Osteoblast (primary cell): ENCODE data around the gene OR13C2. TPM values are rescaled to one million over a fixed set of nuclear protein-coding genes. Genes with fewer than 3 reads are reported as not detected.

Experiments
- DNase-seq: peaks from one replicate; pipeline ENCODE4 v3.0.0; 2011; ENCODE audit warnings: low spot score, mixed read lengths; ENCODE audit not compliant: insufficient read length; ENCODE audit errors: missing footprints
- H2AFZ ChIP-seq: 2 replicates; pipeline ENCODE4 v1.6.0; 2011; ENCODE audit warnings: mild to moderate bottlenecking, low read length
- H3K27ac ChIP-seq: 2 replicates; pipeline ENCODE4 v1.5.1; 2011; ENCODE audit warnings: mild to moderate bottlenecking, low read depth, low read length, moderate library complexity
- H3K27me3 ChIP-seq: 2 replicates; pipeline ENCODE4 v1.6.0; 2012; ENCODE audit warnings: mild to moderate bottlenecking, control low read depth, inconsistent platforms, low read length, moderate library complexity; ENCODE audit not compliant: insufficient read depth
- H3K36me3 ChIP-seq: 2 replicates; pipeline ENCODE4 v1.5.1; 2011; ENCODE audit warnings: mild to moderate bottlenecking, low read length, control low read depth, moderate library complexity; ENCODE audit not compliant: insufficient read depth
- H3K4me1 ChIP-seq: 2 replicates; pipeline ENCODE4 v1.5.1; 2011; ENCODE audit warnings: mild to moderate bottlenecking, low read length, control low read depth, moderate library complexity; ENCODE audit not compliant: insufficient read depth
- H3K4me2 ChIP-seq: 2 replicates; pipeline ENCODE4 v1.6.0; 2011; ENCODE audit warnings: mild to moderate bottlenecking, low read length; ENCODE audit not compliant: insufficient read depth
- H3K4me3 ChIP-seq: fragments of 200-600 bp; sonication (generic); 3 replicates; pipeline ENCODE4 v1.5.1; 2012; ENCODE audit warnings: mild to moderate bottlenecking, low read length, inconsistent platforms; ENCODE audit not compliant: insufficient read depth
- H3K79me2 ChIP-seq: 2 replicates; pipeline ENCODE4 v1.6.0; 2012; ENCODE audit warnings: mild to moderate bottlenecking, low read length, control low read depth, inconsistent platforms; ENCODE audit not compliant: insufficient read depth
- H3K9me3 ChIP-seq: 2 replicates; pipeline ENCODE4 v1.5.1; 2011; ENCODE audit warnings: low read depth, low read length, control low read depth
- H4K20me1 ChIP-seq: 2 replicates; pipeline ENCODE4 v1.6.0; 2012; ENCODE audit warnings: mild to moderate bottlenecking, low read length, control low read depth; ENCODE audit not compliant: insufficient read depth
- total RNA-seq: library from RNA; depleted of rRNA; stranded (reverse); fragments of >200 nt; gene quantifications from 2 replicates; pipeline ENCODE4 v1.2.3, GENCODE V29; 2012
- TF ChIP-seq, protein P1 (sequence below): IDR thresholded peaks from 2 replicates; pipeline ENCODE4 v1.5.1; 2011; ENCODE audit warnings: mild to moderate bottlenecking, low read depth, low read length, moderate library complexity; ENCODE audit errors: extremely low read depth

The OR13C2 gene
- total RNA-seq, 1 donor, result not detected

DNA sequence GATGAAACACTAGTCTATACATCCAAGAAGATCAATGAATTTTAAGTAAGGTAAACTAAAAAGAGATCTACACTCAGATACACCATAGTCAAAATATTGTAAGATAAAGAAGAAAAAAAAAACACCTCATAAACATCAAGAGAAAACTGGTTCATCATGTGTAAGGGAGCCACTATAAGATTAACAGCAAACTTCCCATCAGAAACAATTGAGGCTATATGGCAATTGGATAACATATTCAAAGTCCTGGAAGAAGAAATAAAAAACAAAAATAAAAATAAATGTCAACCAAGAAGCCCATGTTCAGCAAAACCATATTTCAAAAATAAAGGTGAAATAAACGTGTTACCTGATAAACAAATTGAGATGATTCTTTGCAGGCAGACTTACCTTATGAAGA lies 32.8 kb downstream of the OR13C2 start:
- TF ChIP-seq, protein P1, sequence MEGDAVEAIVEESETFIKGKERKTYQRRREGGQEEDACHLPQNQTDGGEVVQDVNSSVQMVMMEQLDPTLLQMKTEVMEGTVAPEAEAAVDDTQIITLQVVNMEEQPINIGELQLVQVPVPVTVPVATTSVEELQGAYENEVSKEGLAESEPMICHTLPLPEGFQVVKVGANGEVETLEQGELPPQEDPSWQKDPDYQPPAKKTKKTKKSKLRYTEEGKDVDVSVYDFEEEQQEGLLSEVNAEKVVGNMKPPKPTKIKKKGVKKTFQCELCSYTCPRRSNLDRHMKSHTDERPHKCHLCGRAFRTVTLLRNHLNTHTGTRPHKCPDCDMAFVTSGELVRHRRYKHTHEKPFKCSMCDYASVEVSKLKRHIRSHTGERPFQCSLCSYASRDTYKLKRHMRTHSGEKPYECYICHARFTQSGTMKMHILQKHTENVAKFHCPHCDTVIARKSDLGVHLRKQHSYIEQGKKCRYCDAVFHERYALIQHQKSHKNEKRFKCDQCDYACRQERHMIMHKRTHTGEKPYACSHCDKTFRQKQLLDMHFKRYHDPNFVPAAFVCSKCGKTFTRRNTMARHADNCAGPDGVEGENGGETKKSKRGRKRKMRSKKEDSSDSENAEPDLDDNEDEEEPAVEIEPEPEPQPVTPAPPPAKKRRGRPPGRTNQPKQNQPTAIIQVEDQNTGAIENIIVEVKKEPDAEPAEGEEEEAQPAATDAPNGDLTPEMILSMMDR, result no peak
- Histone ChIP-seq H2AFZ (no peak overlapping the region), H3K27ac (no peak overlapping the region), H4K20me1 (no peaks in the 10 kb centered on the region), H3K27me3 (no peaks in the 10 kb centered on the region), H3K9me3 (no peaks in the 10 kb centered on the region), H3K79me2 (no peaks in the 10 kb centered on the region), H3K4me2 (no peak overlapping the region), H3K36me3 (no peaks in the 10 kb centered on the region), H3K4me3 (no peak overlapping the region), H3K4me1 (no peaks in the 10 kb centered on the region)
- no peak for DNase-seq

DNA sequence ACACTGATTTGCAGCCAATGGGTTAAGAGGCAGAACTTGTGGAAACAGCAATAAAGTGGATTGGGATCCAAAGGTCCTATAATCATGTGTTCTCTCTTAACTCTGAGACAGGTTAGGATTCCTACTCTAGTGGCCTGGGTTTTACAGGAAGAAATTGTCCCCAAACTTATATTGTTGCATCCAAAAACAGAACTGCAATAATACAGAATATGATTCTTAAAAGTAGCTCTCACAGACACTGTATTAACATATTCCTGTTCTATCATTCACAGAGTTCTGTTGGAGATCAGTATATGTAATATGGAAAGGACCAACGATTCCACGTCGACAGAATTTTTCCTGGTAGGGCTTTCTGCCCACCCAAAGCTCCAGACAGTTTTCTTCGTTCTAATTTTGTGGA lies 36.6 kb downstream of the OR13C2 start, which contains the start of gene OR13C8:
Gene OR13C8, plus strand, starts transcription at position 301 of the 400 bp plus-strand sequence. Its CDS starts 0 bp downstream, at position 301.
- no peak for DNase-seq
- Histone ChIP-seq H3K27me3 (no peaks in the 10 kb centered on the region), H3K4me3 (no peak within 1 kb of the TSS), H3K9me3 (no peaks in the 10 kb centered on the region), H3K4me1 (no peaks in the 10 kb centered on the region), H3K36me3 (no peaks in the 10 kb centered on the region), H3K27ac (no peak within 1 kb of the TSS), H3K79me2 (no peaks in the 10 kb centered on the region), H2AFZ (no peak within 1 kb of the TSS), H3K4me2 (no peak within 1 kb of the TSS), H4K20me1 (no peaks in the 10 kb centered on the region)
- TF ChIP-seq, protein P1, result no peak

DNA sequence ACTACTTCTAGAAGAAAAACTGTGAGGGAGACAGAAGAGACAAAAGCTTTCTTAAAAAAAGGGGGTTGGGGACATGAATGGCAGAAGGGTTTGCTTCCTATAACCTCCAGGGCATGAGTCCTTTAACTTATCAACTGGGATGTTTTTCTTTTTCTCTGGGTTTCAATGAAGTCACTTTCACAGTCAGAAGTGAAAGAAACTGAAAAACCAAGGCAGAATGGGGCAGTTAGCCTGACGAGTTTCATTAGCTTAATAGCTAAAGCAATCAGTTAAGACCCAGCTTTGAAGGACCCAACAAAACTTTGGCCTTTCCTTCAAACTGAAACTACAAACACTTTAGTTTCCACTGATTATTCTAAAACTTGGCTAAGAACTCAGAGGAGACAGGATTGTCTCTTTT lies 41.1 kb downstream of the OR13C2 start:
- Histone ChIP-seq H3K27ac (no peak overlapping the region), H4K20me1 (no peaks in the 10 kb centered on the region), H2AFZ (no peak overlapping the region), H3K4me3 (no peak overlapping the region), H3K36me3 (no peaks in the 10 kb centered on the region), H3K27me3 (no peaks in the 10 kb centered on the region), H3K9me3 (no peaks in the 10 kb centered on the region), H3K79me2 (no peaks in the 10 kb centered on the region), H3K4me2 (no peak overlapping the region), H3K4me1 (no peaks in the 10 kb centered on the region)
- TF ChIP-seq, protein P1, result no peak
- no peak for DNase-seq

DNA sequence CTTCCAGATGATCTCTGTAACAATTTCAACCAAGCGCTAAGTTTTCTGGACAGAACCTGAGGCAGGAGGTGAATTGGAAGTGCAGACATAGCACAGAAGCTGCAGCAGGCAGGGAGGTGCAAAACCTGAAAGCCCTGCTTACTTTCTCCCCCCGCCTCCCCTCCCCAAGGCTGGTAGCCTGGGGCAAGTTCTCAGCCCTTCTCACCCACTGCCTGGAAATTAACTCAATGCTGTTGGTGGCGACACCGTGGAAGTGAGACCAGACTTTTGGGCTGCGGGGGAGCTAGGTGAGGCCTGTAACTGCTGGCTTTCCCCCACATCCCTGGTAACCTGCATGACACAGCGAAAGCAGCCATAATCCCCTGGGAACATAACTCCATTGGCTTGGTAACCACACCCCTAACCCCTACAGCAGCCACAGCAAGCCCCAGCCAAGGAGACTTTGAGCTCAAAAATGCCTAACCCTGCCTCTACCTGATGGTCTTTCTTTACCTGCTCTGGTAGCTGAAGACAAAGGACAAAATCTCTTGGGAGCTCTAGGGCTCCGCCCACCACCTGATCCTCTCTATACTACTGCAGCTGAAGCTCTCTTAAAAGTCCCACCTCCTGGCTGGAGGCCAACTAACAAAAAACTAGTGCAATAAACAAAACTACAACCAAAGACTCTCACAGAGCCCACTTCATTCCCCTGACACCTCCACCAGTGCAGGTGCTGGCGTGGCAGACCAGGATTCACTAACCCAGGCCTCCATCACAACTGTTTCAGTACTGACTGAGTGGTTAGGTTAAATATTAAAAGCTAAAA lies 48.4 kb downstream of the OR13C2 start:
- H3K27ac ChIP-seq, result no peak overlapping the region
- TF ChIP-seq, protein P1, result no peak
- H2AFZ ChIP-seq, result no peak overlapping the region
- H3K9me3 ChIP-seq, result no peaks in the 10 kb centered on the region
- no peak overlapping the region for H3K4me3 ChIP-seq
- no peaks in the 10 kb centered on the region for H3K36me3 ChIP-seq
- no peaks in the 10 kb centered on the region for H3K27me3 ChIP-seq
- no peaks in the 10 kb centered on the region for H4K20me1 ChIP-seq
- H3K4me1 ChIP-seq, result no peaks in the 10 kb centered on the region
- no peaks in the 10 kb centered on the region for H3K79me2 ChIP-seq
- no peak overlapping the region for H3K4me2 ChIP-seq
- no peak for DNase-seq
